Loucy (cell line): ENCODE data around the gene NEK7.

Experiments used
- H2AFZ ChIP-seq: fragments of 200-600 bp; sonication (generic); 2 replicates; pipeline ENCODE4 v1.6.0; 2016; ENCODE audit warnings: antibody characterized with exemption, mild to moderate bottlenecking, low read length, moderate library complexity
- H3F3A ChIP-seq: fragments of 200-600 bp; 2 replicates; pipeline ENCODE4 v1.6.0; 2016; ENCODE audit warnings: antibody characterized with exemption, low read depth, mild to moderate bottlenecking
- H3K27me3 ChIP-seq: fragments of 200-600 bp; sonication (generic); 2 replicates; pipeline ENCODE4 v1.6.1; 2014; ENCODE audit warnings: low read length, mild to moderate bottlenecking; ENCODE audit not compliant: insufficient read depth, poor library complexity, severe bottlenecking
- H3K36me3 ChIP-seq: fragments of 200-600 bp; sonication (generic); 2 replicates; pipeline ENCODE4 v1.6.1; 2016; ENCODE audit warnings: low read length; ENCODE audit not compliant: insufficient read depth
- H3K4me1 ChIP-seq: fragments of 200-600 bp; sonication (generic); 2 replicates; pipeline ENCODE4 v1.5.1; 2014; ENCODE audit warnings: low read length, mild to moderate bottlenecking; ENCODE audit not compliant: insufficient read depth, poor library complexity, severe bottlenecking
- H3K4me2 ChIP-seq: fragments of 200-600 bp; sonication (generic); 2 replicates; pipeline ENCODE4 v1.6.0; 2014; ENCODE audit warnings: antibody characterized with exemption, low read length, low read depth, mild to moderate bottlenecking; ENCODE audit not compliant: poor library complexity, severe bottlenecking
- H3K4me3 ChIP-seq: fragments of 200-600 bp; sonication (generic); 2 replicates; pipeline ENCODE4 v1.5.1; 2014; ENCODE audit warnings: low read length, mild to moderate bottlenecking, mixed read lengths; ENCODE audit not compliant: poor library complexity, severe bottlenecking
- H3K79me2 ChIP-seq: fragments of 200-600 bp; sonication (generic); 2 replicates; pipeline ENCODE4 v1.6.1; 2014; ENCODE audit warnings: low read length; ENCODE audit not compliant: insufficient read depth
- H3K9ac ChIP-seq: fragments of 200-600 bp; sonication (generic); 2 replicates; pipeline ENCODE4 v1.6.0; 2014; ENCODE audit warnings: mild to moderate bottlenecking, low read depth, low read length, moderate library complexity; ENCODE audit not compliant: poor library complexity, severe bottlenecking
- H3K9me2 ChIP-seq: fragments of 200-600 bp; sonication (generic); replicated peaks from 2 replicates; pipeline ENCODE4 v1.6.1; 2016; ENCODE audit warnings: low read depth, low read length, mixed read lengths
- H3K9me3 ChIP-seq: fragments of 200-600 bp; sonication (generic); 2 replicates; pipeline ENCODE4 v1.6.1; 2014; ENCODE audit warnings: mild to moderate bottlenecking, antibody characterized with exemption, low read length, low read depth; ENCODE audit not compliant: insufficient read depth
- H4K20me1 ChIP-seq: fragments of 200-600 bp; sonication (generic); 2 replicates; pipeline ENCODE4 v1.6.0; 2014; ENCODE audit warnings: antibody characterized with exemption, low read length, mild to moderate bottlenecking; ENCODE audit not compliant: insufficient read depth, poor library complexity, severe bottlenecking
- EZH2phosphoT487 ChIP-seq: fragments of 200-600 bp; IDR thresholded peaks from 2 replicates; pipeline ENCODE4 v1.6.1; 2018; ENCODE audit warnings: antibody characterized with exemption, mild to moderate bottlenecking, moderate library complexity, borderline replicate concordance
- TF ChIP-seq, protein P1 (sequence below): fragments of 200-600 bp; sonication (generic); conservative IDR thresholded peaks from 2 replicates; pipeline ENCODE4 v1.5.1; 2014; ENCODE audit warnings: mild to moderate bottlenecking, antibody characterized with exemption, low read length

NEK7 gene

DNA sequence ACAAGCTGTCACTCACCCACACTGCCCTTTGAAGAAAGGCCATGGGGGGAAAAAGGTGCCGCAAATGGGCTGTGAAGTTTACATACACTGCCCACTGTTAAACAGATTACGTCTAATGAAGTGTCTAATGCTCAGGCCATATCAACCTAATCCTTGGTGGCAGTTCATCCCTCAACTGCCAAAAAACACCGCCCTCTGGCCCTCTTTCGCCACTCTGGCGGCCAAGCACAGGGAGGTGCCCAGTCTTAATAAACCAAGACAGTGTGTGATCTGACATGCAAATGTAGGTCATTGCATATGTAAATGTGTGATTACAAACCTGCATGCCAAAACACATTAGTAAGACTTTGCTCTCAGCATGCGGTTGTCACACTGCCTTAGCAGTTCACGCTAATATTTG lies 89.5 kb downstream of the NEK7 start:
- H3K79me2 ChIP-seq: peaks cover 75% of the 10 kb centered on the region
- H4K20me1 ChIP-seq: no peaks in the 10 kb centered on the region

DNA sequence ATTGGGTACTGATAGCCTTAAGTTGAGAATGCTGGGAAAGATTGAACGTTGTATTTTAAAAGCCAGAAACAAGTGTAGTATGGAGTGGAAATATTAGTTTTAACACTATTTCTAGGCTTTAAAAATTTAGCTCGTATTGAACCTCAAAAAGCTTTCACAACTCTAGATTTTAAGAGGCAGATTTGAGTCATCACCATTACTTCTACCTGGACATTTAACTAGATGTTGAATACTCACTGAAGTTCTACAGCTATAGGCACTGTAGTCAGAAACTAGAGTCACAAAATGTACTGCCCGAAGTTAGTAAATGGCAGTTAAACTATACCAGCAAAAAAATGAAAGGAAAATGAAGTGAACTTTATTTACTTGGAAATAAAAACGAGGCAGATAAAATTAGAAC lies 96.5 kb downstream of the NEK7 start:
- H3K4me1 ChIP-seq: peaks cover 12% of the 10 kb centered on the region
- no peaks in the 10 kb centered on the region for H3K27me3 ChIP-seq
- H3K36me3 ChIP-seq: peaks cover 9% of the 10 kb centered on the region; the same call in 1 of the 2 replicates
- no peaks in the 10 kb centered on the region for H4K20me1 ChIP-seq
- H3K9me2 ChIP-seq: no peaks in the 10 kb centered on the region
- H3K9ac ChIP-seq: no peak overlapping the region
- no peaks in the 10 kb centered on the region for H3F3A ChIP-seq
- H3K9me3 ChIP-seq: no peaks in the 10 kb centered on the region
- no peak overlapping the region for H2AFZ ChIP-seq
- TF ChIP-seq, protein P1, sequence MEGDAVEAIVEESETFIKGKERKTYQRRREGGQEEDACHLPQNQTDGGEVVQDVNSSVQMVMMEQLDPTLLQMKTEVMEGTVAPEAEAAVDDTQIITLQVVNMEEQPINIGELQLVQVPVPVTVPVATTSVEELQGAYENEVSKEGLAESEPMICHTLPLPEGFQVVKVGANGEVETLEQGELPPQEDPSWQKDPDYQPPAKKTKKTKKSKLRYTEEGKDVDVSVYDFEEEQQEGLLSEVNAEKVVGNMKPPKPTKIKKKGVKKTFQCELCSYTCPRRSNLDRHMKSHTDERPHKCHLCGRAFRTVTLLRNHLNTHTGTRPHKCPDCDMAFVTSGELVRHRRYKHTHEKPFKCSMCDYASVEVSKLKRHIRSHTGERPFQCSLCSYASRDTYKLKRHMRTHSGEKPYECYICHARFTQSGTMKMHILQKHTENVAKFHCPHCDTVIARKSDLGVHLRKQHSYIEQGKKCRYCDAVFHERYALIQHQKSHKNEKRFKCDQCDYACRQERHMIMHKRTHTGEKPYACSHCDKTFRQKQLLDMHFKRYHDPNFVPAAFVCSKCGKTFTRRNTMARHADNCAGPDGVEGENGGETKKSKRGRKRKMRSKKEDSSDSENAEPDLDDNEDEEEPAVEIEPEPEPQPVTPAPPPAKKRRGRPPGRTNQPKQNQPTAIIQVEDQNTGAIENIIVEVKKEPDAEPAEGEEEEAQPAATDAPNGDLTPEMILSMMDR: no peak
- no peak for TF ChIP-seq EZH2phosphoT487
- H3K4me3 ChIP-seq: no peak overlapping the region
- peaks cover 49% of the 10 kb centered on the region for H3K79me2 ChIP-seq
- no peak overlapping the region for H3K4me2 ChIP-seq

More for the DNA sequence above, 89.5 kb downstream of the NEK7 start:
- Histone ChIP-seq H3K4me1 (peaks cover 20% of the 10 kb centered on the region), H3K4me3 (no peak overlapping the region), H3K9me2 (no peaks in the 10 kb centered on the region), H2AFZ (no peak overlapping the region), H3K36me3 (peaks cover 6% of the 10 kb centered on the region; the same call in 1 of the 2 replicates), H3K4me2 (no peak overlapping the region), H3F3A (no peaks in the 10 kb centered on the region), H3K27me3 (no peaks in the 10 kb centered on the region), H3K9me3 (no peaks in the 10 kb centered on the region), H3K9ac (no peak overlapping the region)
- no peak for TF ChIP-seq EZH2phosphoT487
- TF ChIP-seq, protein P1: no peak

DNA sequence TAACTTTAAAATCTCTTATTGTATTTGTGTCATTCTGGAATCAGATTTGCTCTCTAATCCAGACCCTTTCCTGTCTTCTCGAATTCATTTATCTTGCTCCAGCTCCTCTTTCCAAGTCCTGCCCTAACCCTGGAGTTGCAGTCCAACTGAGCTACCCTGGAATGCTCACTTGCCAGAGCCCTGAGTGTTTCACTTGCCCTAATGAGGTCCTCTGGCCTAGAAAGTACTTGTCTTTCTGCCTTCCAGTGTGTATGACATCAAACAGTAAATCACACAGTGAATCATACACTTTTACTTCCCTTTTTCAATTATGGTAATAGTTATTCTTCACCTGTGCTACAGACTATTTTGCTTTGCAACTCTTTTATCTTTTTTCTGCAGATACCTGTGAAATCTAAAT lies 96.9 kb downstream of the NEK7 start:
- Histone ChIP-seq H3F3A (no peaks in the 10 kb centered on the region), H3K4me1 (peaks cover 12% of the 10 kb centered on the region), H2AFZ (no peak overlapping the region), H3K27me3 (no peaks in the 10 kb centered on the region), H3K36me3 (peaks cover 9% of the 10 kb centered on the region; the same call in 1 of the 2 replicates), H4K20me1 (no peaks in the 10 kb centered on the region), H3K4me2 (no peak overlapping the region), H3K9me3 (no peaks in the 10 kb centered on the region), H3K9me2 (no peaks in the 10 kb centered on the region), H3K9ac (no peak overlapping the region), H3K4me3 (no peak overlapping the region), H3K79me2 (peaks cover 49% of the 10 kb centered on the region)
- no peak for TF ChIP-seq EZH2phosphoT487
- TF ChIP-seq, protein P1: no peak
